Activated CD8-positive, alpha-beta memory T cell treated with anti-CD3 and anti-CD28 coated beads, Interleukin-2, amount 50 U/mL, for 1 hour (primary cell): ENCODE data around the gene ZNF525.
"Not testable (repeated sequence)": the region's sequence is repeated elsewhere in the genome, so short reads cannot be mapped to it uniquely, and the experiment has no call there.

Source experiments
- DNase-seq: peaks from one replicate; pipeline ENCODE4 v3.0.0-alpha.2; 2020; ENCODE audit errors: extremely low read depth

The ZNF525 gene

DNA sequence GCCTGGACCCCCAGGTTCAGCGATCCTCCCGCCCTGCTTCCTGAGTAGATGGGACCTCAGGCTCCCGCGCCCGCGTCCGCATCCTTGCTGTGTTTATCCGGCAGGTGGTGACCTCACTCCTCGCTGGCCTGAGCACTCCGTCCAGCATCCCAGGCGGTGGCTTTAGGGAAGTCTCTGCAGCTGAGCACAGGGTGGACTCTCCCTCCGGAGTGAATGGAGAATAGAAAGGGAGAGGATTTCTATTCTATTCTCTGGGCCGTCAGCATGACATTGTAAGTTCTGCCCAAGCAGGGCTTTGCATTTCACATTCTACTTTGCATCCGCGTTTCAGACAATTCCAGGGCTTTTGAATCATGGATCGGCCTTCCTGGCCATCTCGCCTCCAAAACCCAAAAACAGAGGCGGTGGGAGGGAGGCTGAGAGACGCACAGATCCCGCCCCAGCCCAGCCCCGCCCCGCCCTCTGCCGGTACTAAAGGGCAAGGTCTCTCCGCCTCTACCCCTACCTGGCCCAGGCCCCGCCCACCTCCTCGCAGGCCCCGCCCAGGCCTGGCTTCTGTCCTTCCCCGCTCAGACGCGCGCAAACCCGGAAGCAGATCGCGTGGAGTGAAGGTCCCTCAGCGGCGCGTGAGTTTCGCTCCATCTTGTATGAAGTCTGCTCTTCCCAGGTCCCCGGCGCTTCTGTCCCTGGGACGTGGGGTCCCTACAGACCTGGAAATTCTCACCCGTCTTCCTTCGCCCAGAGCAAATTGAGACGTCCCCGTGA is at the start of gene ZNF525:
Gene ZNF525 (plus strand): TSS at position 572 of the 765 bp plus-strand sequence. CDS start 6,577 bp downstream, outside the sequence.
- DNase-seq: peak; percentile 85

DNA sequence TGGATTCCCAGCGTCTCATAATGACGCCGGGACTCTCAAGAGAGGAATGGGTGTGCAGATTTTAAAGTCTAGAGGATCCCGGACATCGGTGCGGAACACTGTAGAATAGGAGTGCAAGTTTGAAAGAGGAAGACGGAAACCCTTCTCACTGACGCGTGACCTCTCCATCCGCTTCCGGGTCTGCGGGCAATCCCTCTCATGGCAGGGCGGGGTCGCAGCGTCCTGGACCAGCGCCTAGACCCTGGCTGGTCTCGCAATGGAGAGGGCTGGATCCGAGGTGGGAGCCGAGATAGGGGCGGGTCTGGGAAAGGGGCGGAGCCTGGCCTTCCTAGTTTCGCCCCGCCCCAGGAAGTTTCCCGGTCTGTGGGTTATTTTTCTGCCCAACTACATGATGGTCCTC is 36.5 kb upstream of the ZNF525 start:
- no peak for DNase-seq

DNA sequence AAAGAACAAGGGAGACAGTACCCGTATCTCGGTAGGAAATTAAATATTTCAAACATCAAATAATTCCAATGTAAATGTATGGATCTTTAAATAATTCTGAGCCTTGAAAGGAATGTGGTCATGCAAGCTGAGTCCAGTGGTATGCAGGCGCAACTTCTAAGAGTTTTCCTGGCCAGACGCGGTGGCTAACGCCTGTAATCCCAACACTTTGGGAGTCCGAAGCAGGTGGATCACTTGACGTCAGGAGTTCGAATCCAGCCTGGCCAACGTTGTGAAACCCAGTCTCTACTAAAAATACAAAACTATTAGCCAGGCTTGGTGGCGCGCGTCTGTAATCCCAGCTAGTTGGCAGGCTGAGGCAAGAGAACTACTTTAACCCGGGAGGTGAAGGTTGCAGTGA is 33.0 kb upstream of the ZNF525 start:
- DNase-seq: no peak

DNA sequence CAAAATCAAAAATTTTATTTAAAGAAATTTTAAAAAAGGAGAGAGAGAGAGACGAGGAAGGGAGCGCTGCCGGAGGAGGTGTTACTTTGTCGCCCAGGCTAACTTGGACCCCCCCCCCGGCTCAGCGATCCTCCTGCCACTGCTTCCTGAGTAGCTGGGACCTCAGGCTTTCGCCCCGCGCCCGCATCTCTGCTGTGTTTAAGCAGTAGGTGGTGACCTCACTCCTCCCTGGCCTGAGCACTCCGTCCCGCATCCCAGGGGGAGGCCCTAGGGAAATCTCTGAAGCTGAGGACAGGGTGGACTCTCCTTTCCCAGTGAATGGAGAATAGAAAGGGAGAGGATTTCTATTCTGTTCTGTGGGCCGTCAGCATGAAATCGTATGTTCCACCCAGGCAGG is 32.4 kb upstream of the ZNF525 start:
- DNase-seq: no peak

DNA sequence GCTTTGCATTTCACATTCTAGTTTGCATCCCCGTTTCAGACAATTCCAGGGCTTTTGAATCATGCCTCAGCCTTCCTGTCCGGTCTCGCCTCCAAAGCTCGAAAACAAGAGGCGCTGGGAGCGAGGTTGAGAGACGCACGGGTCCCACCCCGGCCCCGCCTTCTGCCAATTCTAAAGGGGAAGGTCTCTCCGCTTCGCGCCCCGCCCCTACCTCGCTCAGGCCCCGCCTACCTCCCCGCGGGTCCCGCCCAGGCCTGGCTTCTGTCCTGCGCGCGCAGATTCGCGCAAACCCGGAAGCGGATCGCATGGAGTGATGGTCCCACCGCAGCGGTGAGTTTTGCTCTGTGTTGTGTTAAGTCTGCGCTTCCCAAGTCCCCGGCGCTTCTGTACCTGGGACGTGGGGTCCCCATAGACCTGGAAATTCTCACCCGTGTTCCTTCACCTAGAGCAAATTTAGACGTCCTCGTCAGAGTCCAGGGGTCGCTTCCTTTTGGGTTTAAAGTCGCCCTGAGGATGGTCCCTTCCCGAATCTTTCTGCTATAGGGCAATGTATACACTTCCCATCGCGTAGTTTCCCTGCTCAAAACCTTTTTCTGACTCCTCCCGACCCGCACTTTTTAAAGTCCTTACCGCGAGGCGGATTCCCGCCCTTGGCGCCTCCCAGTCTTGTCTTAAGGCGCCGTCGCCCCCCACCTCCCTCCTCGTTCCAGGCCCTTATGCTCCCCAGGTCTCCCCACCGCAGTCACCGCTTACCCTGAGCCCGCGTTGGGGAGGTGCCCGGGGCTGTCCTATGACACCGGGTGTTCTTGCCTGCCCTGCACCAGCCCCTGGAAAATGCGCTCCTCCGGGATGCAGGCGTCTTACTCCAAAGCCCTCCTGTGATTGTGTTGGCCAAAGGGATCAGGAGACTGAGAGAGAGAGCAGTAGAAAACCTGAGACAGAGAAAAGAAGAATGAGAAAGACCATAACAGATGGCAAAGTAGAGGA is 31.7 kb upstream of the ZNF525 start, which contains the start of gene ZNF845:
Gene ZNF845 (plus strand): TSS at position 287 of the 987 bp plus-strand sequence. CDS start 7,559 bp downstream, outside the sequence.
- peak; percentile 77 for DNase-seq

DNA sequence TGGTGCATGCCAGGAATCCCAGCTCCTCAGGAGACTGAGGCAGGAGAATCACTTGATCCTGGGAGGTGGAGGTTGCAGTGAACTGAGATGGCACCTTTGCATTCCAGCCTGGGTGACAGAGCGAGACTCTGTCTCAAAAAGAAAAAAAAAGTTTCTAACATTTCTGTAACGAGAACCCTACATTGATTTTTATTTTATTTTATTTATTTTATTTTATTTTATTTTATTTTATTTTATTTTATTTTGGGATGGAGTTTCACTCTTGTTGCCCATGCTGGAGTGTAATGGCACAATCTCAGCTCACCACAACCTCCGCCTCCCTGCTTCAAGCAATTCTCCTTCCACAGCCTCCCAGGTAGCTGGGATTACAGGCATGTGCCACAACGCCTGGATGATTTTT is 21.1 kb upstream of the ZNF525 start:
- DNase-seq: not testable (repeated sequence)

DNA sequence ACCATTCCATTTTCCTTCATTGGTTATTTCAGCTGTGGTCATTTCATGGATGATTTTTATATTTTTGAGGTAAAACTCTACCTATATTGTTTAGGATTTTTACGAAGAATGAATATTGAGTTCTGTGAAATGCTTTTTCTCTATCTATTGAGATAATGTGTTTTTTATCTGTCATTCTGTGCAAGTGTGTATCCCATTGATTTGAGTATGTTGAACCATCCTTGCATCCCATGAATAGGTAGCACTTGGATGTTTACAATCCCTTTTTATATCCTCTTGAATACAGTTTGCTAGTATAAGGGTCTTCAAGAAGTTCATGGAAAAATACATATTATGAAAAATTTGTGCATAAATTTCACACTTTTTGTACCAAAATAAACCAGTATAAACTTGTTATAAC is 9.8 kb upstream of the ZNF525 start:
- no peak for DNase-seq

DNA sequence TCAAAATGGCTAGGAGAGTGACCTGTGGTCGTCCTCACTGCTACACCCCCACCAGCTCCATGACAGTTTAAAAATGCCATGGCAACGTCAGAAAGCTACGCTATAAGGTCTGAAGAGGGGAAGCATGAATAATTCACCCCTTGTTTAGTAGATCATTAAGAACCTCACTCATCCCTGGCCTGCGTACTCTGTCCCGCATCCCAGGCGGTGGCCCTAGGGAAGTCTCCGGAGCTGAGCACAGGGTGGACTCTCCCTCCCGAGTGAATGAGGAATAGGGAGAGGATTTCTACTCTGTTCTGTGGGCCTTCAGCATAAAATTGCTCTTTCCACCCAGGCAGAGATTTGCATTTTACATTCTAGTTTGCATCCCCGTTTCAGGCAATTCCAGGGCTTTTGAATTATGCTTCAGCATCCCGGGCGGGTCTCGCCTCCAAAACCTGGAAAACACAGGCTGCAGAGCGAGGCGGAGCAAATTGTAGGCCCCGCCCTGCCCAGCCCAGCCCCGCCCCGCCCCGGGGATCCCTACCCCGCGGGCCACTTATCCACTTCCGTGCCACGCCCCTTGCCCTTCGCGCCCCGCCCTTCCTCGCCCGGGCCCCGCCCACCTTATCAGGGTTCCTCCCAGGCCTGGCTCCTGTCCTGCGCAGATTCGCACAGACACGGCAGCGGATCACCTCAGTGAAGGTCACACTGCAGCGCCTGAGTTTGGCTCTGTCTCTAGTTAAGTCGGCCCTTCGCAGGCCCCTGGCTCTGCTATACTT is 7.5 kb upstream of the ZNF525 start:
- no peak for DNase-seq

DNA sequence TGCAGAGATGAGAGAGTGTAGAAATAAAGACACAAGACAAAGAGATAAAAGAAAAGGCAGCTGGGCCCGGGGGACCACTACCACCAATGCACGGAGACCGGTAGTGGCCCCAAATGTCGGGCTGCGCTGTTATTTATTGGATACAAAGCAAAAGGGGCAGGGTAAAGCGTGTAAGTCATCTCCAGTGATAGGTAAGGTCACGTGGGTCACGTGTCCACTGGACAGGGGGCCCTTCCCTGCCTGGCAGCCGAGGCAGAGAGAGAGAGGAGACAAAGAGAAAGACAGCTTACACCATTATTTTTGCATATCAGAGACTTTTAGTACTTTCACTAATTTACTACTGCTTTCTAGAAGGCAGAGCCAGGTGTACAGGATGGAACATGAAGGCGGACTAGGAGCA is 5.4 kb upstream of the ZNF525 start:
- DNase-seq: not testable (repeated sequence)

DNA sequence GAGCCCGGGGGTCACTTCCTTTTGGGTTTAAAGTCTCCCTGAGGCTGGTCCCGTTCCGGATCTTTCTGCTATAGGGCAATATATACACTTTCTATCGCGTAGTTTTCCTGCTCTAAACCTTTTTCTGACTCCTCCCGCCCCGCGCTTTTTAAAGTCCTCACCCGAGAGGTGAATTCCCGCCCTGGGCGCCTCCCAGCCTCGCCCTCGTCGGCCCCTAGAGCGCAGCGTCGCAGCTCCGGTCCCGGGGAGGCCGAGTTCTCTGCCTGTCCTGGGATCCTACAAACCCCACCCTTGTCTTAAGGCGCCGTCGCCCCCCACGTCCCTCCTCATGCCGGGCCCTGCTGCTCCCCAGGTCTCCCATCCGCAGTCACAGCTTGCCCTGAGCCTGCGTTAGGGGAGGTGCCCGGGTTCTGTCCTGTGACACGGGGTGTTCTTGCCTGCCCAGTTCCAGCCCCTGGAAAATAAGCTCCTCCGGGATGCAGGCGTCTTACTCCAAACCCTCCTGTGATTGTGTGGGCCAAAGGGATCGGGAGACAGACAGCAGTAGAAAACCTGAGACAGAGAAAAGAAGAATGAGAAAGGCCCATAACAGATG is 491 bp downstream of the ZNF525 start:
- no peak for DNase-seq

DNA sequence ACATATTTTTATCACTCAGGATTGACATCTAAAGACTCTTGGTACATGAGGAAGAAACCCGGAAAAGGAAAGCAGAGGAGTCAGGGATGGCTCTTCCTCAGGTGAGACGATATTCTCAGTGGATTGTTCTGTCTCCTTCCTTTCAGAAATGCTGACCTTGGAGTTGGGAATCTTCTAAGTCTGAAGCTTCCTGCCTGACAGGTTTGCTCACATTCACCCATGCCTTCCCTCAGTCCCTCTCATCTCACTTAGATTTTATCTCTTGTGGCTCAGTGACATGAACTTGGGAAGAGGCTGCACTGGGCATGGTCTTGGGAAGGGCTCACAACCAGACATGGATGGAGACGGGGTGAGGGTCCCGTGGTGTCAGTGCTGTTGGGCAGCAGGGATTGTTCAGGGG is 6.7 kb downstream of the ZNF525 start:
- no peak for DNase-seq

DNA sequence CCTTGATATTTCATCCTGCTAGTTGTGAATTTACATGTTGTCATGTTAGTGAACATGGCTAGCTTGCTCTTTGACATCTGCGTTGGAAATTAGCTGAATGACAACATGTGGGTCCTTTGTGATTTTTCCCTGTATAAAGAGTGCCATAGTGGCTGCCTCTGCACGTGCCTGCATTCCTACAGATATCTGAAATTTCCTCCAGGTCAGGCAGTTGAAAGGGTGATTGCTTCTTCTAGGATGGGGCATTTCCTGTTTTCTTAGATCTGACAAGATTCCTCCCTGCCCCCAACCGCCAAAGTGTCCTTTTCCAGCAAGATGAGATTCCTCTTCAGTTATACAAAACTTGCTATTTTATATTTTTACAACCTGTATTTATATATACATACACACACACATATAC is 8.8 kb downstream of the ZNF525 start:
- DNase-seq: no peak

DNA sequence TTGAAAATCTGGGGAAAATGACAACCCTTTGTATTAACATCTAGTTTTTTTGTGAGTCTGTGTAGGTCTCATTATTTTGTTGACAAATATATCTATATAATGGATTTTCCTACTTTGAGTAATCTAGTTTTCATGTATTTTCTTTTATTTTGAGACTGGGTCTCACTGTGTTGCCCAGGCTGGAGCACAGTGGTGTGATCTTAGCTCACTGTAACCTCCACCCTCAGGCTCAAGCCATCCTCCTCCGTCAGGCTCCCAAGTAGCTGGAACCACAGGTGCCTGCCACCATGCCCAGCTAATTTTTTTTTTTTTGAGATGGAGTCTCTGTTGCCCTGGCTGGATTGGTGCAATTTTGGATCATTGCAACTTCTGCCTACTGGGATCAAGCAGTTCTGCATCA is 9.2 kb downstream of the ZNF525 start:
- no peak for DNase-seq

DNA sequence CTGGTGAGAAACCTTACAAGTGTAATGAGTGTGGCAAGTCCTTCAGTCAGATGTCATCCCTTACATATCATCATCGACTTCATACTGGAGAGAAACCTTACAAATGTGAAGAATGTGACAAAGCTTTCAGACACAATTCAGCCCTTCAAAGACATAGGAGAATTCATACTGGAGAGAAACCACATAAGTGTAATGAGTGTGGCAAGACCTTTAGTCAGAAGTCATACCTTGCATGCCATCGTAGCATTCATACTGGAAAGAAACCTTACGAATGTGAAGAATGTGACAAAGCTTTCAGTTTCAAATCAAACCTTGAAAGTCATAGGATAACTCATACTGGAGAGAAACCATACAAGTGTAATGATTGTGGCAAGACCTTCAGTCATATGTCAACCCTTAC is 15.9 kb downstream of the ZNF525 start:
- no peak for DNase-seq

DNA sequence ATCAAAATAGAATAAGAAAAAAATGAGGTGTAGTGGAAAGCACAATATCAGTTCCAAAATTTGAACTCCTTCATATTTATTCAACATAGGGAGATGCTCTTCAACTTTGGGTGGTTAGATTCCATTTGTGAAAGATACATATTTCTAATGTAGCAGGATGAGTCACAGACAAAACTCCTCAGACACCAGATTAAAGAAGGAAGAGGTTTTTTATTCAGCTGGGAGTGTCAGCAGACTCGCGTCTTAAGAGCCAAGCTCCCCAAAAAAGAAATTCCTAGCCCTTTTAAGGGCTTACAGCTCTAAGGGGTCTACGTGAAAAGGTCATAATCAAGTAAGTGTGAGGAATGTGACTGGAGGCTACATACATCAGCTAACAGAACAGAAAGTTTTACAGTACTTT is 22.7 kb downstream of the ZNF525 start:
- DNase-seq: no peak

DNA sequence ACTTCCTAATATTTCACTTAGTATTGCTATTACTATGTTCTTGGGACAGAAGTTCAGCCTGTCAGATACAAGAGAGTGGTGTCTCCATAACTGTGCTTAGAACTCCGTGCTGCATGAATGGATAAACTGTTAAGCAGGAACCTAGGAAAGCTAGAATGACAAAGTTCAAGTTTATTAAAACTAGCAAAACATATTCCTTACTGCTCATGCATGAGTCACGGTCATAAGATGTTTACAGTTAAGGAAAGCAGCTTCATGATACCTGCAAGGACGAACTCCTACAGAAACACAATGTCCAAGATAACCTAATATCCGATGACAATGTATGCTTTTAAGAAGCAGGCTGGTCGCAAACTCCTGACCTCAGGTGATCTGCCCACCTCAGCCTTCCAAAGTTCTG is 23.4 kb downstream of the ZNF525 start:
- no peak for DNase-seq

DNA sequence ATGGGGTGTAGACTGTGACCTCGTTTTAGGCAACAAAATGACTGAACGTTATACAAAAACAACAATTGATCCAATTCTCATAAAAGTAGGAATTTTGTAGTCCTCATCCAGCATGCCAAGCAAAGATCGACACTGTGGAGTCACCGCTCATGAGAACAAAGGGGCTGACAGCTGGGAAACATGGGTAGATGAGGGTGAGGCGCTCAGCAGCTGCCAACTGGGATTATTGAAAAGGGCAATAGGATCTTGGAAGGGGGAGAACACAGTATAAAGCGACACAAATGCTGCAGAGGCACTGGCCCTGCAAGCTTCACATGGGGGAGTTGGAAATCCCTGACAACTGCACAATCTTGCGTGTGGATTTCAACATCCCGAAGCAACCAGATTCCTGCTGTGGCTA is 24.1 kb downstream of the ZNF525 start:
- no peak for DNase-seq

DNA sequence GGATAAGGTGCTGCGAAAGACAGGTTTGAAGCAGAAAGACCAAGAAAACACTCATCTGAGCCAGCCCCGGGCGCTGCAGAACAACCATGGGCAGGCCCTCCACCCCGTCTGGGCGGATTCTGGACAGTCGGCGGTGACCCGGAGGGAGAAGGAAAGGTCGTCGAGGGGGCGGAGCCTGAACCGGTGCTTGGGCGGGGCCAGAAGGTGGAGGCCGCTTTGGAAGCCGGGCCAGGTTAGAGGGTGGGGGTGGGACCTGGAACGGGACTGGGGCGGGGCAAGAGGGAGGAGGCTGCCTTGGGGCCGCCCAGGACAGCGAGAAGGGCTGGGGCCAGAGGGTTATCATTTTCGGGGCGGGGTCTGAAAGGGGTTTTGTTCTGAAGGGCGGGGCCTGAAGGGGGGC is 24.5 kb downstream of the ZNF525 start:
- no peak for DNase-seq

DNA sequence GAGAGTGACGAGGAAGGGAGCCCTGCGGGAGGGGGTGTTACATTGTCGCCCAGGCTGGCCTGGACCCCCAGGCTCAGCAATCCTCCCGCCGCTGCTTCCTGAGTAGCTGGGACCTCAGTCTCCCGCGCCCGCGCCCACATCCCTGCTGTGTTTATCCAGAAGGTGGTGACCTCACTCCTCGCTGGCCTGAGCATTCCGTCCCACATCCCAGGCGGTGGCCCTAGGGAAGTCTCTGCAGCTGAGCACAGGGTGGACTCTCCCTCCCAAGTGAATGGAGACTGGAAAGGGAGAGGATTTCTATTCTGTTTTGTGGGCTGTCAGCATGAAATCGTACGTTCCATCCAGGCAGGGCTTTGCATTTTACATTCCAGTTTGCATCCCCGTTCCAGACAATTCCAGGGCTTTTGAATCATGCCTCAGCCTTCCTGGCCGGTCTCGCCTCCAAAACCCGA is 29.0 kb downstream of the ZNF525 start:
- no peak for DNase-seq

DNA sequence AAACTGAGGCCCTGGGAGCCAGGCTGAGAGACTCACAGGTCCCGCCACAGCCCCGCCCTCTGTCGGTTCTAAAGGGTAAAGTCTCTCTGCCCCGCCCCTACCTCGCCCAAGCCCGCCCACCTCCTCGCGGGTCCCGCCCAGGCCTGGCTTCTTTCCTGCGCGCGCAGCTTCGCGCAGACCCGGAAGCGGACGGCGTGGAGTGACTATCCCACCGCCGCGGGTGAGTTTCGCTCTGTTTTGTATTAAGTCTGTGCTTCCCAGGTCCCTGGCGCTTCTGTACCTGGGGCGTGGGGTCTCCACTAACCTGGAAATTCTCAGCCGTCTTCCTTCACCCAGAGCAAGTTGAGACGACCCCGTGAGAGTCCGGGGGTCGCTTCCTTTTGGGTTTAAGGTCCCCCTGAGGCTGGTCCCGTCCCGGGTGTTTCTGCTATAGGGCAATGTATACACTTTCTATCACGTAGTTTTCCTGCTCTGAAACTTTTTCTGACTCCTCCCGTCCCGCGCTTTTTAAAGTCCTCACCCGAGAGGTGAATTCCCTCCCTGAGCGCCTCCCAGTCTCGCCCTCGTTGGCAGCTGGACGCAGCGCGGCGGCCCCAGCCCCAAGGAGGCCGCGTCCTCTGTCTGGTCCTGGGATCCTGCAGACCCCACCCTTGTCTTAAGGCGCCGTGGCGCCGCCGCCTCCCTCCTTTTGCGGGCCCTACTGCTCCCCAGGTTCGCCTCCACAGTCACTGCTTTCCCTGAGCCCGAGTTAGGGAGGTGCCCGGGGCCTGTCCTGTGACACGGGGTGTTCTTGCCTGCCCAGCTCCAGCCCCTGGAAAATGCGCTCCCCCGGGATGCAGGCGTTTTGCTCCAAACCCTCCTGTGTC is 29.7 kb downstream of the ZNF525 start, which contains the start of gene ZNF765:
Gene ZNF765 (plus strand): TSS at position 176 of the 866 bp plus-strand sequence. CDS start 2,867 bp downstream, outside the sequence.
- DNase-seq: peak; percentile 86
